HEK293 (cell line): ENCODE measurements around the gene ABCA1.

ENCODE experiments used
- CTCF ChIA-PET: fragments of 350-600 bp; formaldehyde crosslinking; extraction: SDS; loops from one replicate; lab custom pipeline; 2021; ENCODE audit warnings: antibody characterized with exemption; lab: Yijun Ruan, JAX
- POLR2A ChIA-PET: fragments of 300-600 bp; formaldehyde crosslinking; extraction: SDS; loops from one replicate; lab custom pipeline; 2020; ENCODE audit warnings: antibody characterized with exemption, inconsistent platforms; lab: Yijun Ruan, JAX
- H3K27ac ChIP-seq: fragments of 200-500 bp; sonication (Bioruptor generic); 2 replicates; pipeline ENCODE4 v1.5.1; 2014; ENCODE audit warnings: low read depth, low read length, control low read depth, inconsistent platforms; ENCODE audit errors: extremely low read depth
- H3K36me3 ChIP-seq, 2 experiments: fragments of 200-500 bp in 1 of 2; sonication (Bioruptor generic) in 1 of 2; 1 replicate in 1 of 2; 2 replicates in 1 of 2; pipeline ENCODE4 v1.5.1; 2014 to 2017; ENCODE audit warnings: inconsistent platforms in 2 of 2, low read length in 2 of 2; ENCODE audit not compliant: control insufficient read depth in 2 of 2, insufficient read depth in 1 of 2
- H3K4me1 ChIP-seq: fragments of 200-500 bp; sonication (Bioruptor generic); 2 replicates; pipeline ENCODE4 v1.5.1; 2014; ENCODE audit warnings: mild to moderate bottlenecking, low read length, inconsistent platforms; ENCODE audit not compliant: control insufficient read depth, insufficient read depth
- H3K4me3 ChIP-seq: 2 replicates; pipeline ENCODE4 v1.5.1; 2011; ENCODE audit warnings: low read depth, mild to moderate bottlenecking, control low read depth, low read length, moderate library complexity
- H3K9me3 ChIP-seq: fragments of 200-500 bp; sonication (Bioruptor generic); 2 replicates; pipeline ENCODE4 v1.5.1; 2014; ENCODE audit warnings: low read depth, low read length, inconsistent platforms; ENCODE audit not compliant: control insufficient read depth, insufficient read depth
- EGR2 ChIP-seq: fragments of 450-650 bp; formaldehyde crosslinking; IDR thresholded peaks from 2 replicates; pipeline ENCODE4 v1.5.1; 2016; ENCODE audit warnings: low read depth, missing biosample characterization, missing genetic modification characterization
- GLI2 ChIP-seq: fragments of 450-650 bp; formaldehyde crosslinking; IDR thresholded peaks from 2 replicates; pipeline ENCODE4; 2017; ENCODE audit warnings: missing biosample characterization, missing genetic modification characterization, low read depth, borderline replicate concordance
- KLF8 ChIP-seq: fragments of 450-650 bp; formaldehyde crosslinking; IDR thresholded peaks from 2 replicates; pipeline ENCODE4 v1.5.1; 2016; ENCODE audit warnings: missing biosample characterization, missing genetic modification characterization
- PRDM10 ChIP-seq: fragments of 450-650 bp; formaldehyde crosslinking; IDR thresholded peaks from 2 replicates; pipeline ENCODE4 v1.5.1; 2016; ENCODE audit warnings: missing biosample characterization, missing genetic modification characterization
- SETDB1 ChIP-seq: IDR thresholded peaks from one replicate; pipeline ENCODE4 v1.6.1; 2017; ENCODE audit warnings: mild to moderate bottlenecking, low read length, moderate library complexity, mixed read lengths; ENCODE audit not compliant: insufficient read length
- ZNF121 ChIP-seq: fragments of 450-650 bp; formaldehyde crosslinking; IDR thresholded peaks from 2 replicates; pipeline ENCODE4 v1.5.1; 2016; ENCODE audit warnings: missing biosample characterization, missing genetic modification characterization
- ZNF221 ChIP-seq: fragments of 450-650 bp; formaldehyde crosslinking; IDR thresholded peaks from 2 replicates; pipeline ENCODE4 v1.5.1; 2017; ENCODE audit warnings: missing biosample characterization, missing genetic modification characterization, borderline replicate concordance
- ZNF529 ChIP-seq: fragments of 450-650 bp; formaldehyde crosslinking; IDR thresholded peaks from 2 replicates; pipeline ENCODE4 v1.5.1; 2017; ENCODE audit warnings: missing genetic modification characterization, missing biosample characterization; ENCODE audit not compliant: insufficient replicate concordance
- ZNF561 ChIP-seq: fragments of 450-650 bp; IDR thresholded peaks from 2 replicates; pipeline ENCODE4 v1.5.1; 2018; ENCODE audit warnings: missing biosample characterization, missing genetic modification characterization, borderline replicate concordance
- ZNF624 ChIP-seq: fragments of 450-650 bp; formaldehyde crosslinking; IDR thresholded peaks from 2 replicates; pipeline ENCODE4 v1.5.1; 2017; ENCODE audit warnings: missing biosample characterization, missing genetic modification characterization
- ZNF664 ChIP-seq: fragments of 450-650 bp; formaldehyde crosslinking; IDR thresholded peaks from 2 replicates; pipeline ENCODE4 v1.5.1; 2016; ENCODE audit warnings: missing biosample characterization, missing genetic modification characterization
- ZNF768 ChIP-seq: fragments of 450-650 bp; formaldehyde crosslinking; IDR thresholded peaks from 2 replicates; pipeline ENCODE4 v1.5.1; 2018; ENCODE audit warnings: missing biosample characterization, mild to moderate bottlenecking, missing genetic modification characterization

Gene ABCA1

GRCh38 chr9:104820336-104820735 lies 107.6 kb downstream of the ABCA1 start:
- peaks cover 0 to 5% of the 10 kb centered on the region in 2 experiments; a peak in 1 of 3 replicates for H3K36me3 ChIP-seq
- H3K27ac ChIP-seq: no peak overlapping the region
- ChIA-PET CTCF (no interaction called here), POLR2A (interaction anchor here (0.5 kb wide), 1 partner anchor 385 kb away, joined by 4 read pairs; no protein-coding TSS in a partner anchor)
- H3K4me1 ChIP-seq: no peaks in the 10 kb centered on the region
- no peak overlapping the region for H3K4me3 ChIP-seq
- H3K9me3 ChIP-seq: no peaks in the 10 kb centered on the region
- TF ChIP-seq KLF8 (no peak), EGR2 (tag by site-specific recombination) (no peak), ZNF529 (no peak), SETDB1 (no peak)

- no peaks in the 10 kb centered on the region for H3K9me3 ChIP-seq
- TF ChIP-seq PRDM10: no peak
- no peak for TF ChIP-seq ZNF624 (tag by site-specific recombination)
- TF ChIP-seq ZNF664 (tag by site-specific recombination): no peak
- TF ChIP-seq ZNF221 (tag by site-specific recombination): no peak
- TF ChIP-seq ZNF121 (tag by site-specific recombination): no peak
- POLR2A ChIA-PET: no interaction called here
These were observed 108.9 kb downstream of the ABCA1 start for GRCh38 chr9:104819033-104819432.

GRCh38 chr9:104817437-104817836 lies 110.5 kb downstream of the ABCA1 start:
- POLR2A ChIA-PET: no interaction called here

More at GRCh38 chr9:104819033-104819432, 108.9 kb downstream of the ABCA1 start:
- CTCF ChIA-PET: no interaction called here
- no peaks in the 10 kb centered on the region for H3K4me1 ChIP-seq
- no peak overlapping the region for H3K4me3 ChIP-seq
- no peak overlapping the region for H3K27ac ChIP-seq
- H3K36me3 ChIP-seq: peaks cover 0 to 5% of the 10 kb centered on the region in 2 experiments; a peak in 1 of 3 replicates

GRCh38 chr9:104815851-104816565 lies 111.9 kb downstream of the ABCA1 start:
- no peaks in the 10 kb centered on the region for H3K9me3 ChIP-seq
- CTCF ChIA-PET: interaction anchor here (0.9 kb wide), 1 partner anchor 8 kb away, joined by 3 read pairs; no protein-coding TSS in a partner anchor
- H3K36me3 ChIP-seq: peaks cover 0 to 5% of the 10 kb centered on the region in 2 experiments; a peak in 1 of 3 replicates
- no peak overlapping the region for H3K27ac ChIP-seq
- TF ChIP-seq ZNF768 (tag by site-specific recombination): no peak
- TF ChIP-seq, all 188 proteins: peak for 0
- POLR2A ChIA-PET: no interaction called here
- H3K4me3 ChIP-seq: no peak overlapping the region
- H3K4me1 ChIP-seq: no peaks in the 10 kb centered on the region

More at GRCh38 chr9:104817437-104817836, 110.5 kb downstream of the ABCA1 start:
- Histone ChIP-seq H3K4me1 (no peaks in the 10 kb centered on the region), H3K36me3 (peaks cover 0 to 5% of the 10 kb centered on the region in 2 experiments; a peak in 1 of 3 replicates), H3K9me3 (no peaks in the 10 kb centered on the region), H3K27ac (no peak overlapping the region), H3K4me3 (no peak overlapping the region)
- TF ChIP-seq GLI2 (tag by site-specific recombination) (no peak), ZNF561 (no peak)
- CTCF ChIA-PET: interaction anchor here (0.6 kb wide), 1 partner anchor 552 kb away, joined by 3 read pairs; no protein-coding TSS in a partner anchor
